Renal cortex interstitium (tissue), 15 donors: ENCODE results near the gene TRAPPC11. TPM values are rescaled to one million over a fixed set of nuclear protein-coding genes. Genes with fewer than 3 reads are reported as not detected.
"Not testable (repeated sequence)": the region's sequence is repeated elsewhere in the genome, so short reads cannot be mapped to it uniquely, and the experiment has no call there.

Experiments
- DNase-seq, 11 donors: peaks; one replicate each; pipeline ENCODE4 v3.0.0-alpha.2; 2013; ENCODE audit warnings: low read depth in 9 of 11, low spot score in 4 of 11; ENCODE audit errors: extremely low read depth in 1 of 11
- long read RNA-seq, 16 experiments: transcript quantifications; one replicate each; lab custom pipeline, GENCODE V29; 2026
- polyA plus RNA-seq, 3 donors: library from polyadenylated mRNA; unstranded; fragments of 120-200 nt; gene quantifications; one replicate each; pipeline ENCODE4 v1.2.1, GENCODE V29; 2013; ENCODE audit not compliant: insufficient read length in 3 of 3

The TRAPPC11 gene
- 10 to 100 TPM; 32.4 to 44.6 (median 42.1) TPM for polyA plus RNA-seq
- long read RNA-seq, donor 1, full-length matches to known transcripts, result 1 of 1 reads
- long read RNA-seq, donor 1, partial matches to known transcripts, result 0 of 1 reads
- long read RNA-seq, donor 1, other reads (novel, unspliced or antisense), result 0 of 1 reads
- long read RNA-seq, donor 2, full-length matches to known transcripts, result 3 of 3 reads
- long read RNA-seq, donor 2, partial matches to known transcripts, result 0 of 3 reads
- long read RNA-seq, donor 2, other reads (novel, unspliced or antisense), result 0 of 3 reads
- long read RNA-seq, donor 3, full-length matches to known transcripts, result 3 of 3 reads
- long read RNA-seq, donor 3, partial matches to known transcripts, result 0 of 3 reads
- long read RNA-seq, donor 3, other reads (novel, unspliced or antisense), result 0 of 3 reads
- long read RNA-seq, donor 4, partial matches to known transcripts, result 9 of 10 reads
- long read RNA-seq, donor 4, other reads (novel, unspliced or antisense), result 0 of 10 reads
- long read RNA-seq, donor 5, result 0 reads
- long read RNA-seq, donor 6, full-length matches to known transcripts, result 4 of 4 reads
- long read RNA-seq, donor 6, partial matches to known transcripts, result 0 of 4 reads
- long read RNA-seq, donor 6, other reads (novel, unspliced or antisense), result 0 of 4 reads
- long read RNA-seq, donor 7, full-length matches to known transcripts, result 4 of 10 reads
- long read RNA-seq, donor 7, partial matches to known transcripts, result 6 of 10 reads
- long read RNA-seq, donor 7, other reads (novel, unspliced or antisense), result 0 of 10 reads
- long read RNA-seq, donor 8, result 0 reads
- long read RNA-seq, donor 9, full-length matches to known transcripts, result 3 of 8 reads
- long read RNA-seq, donor 9, partial matches to known transcripts, result 5 of 8 reads
- long read RNA-seq, donor 9, other reads (novel, unspliced or antisense), result 0 of 8 reads
- long read RNA-seq, donor 10, full-length matches to known transcripts, result 1 of 1 reads
- long read RNA-seq, donor 10, partial matches to known transcripts, result 0 of 1 reads
- long read RNA-seq, donor 10, other reads (novel, unspliced or antisense), result 0 of 1 reads
- long read RNA-seq, donor 11, full-length matches to known transcripts, result 2 of 7 reads
- long read RNA-seq, donor 11, partial matches to known transcripts, result 5 of 7 reads
- long read RNA-seq, donor 11, other reads (novel, unspliced or antisense), result 0 of 7 reads
- long read RNA-seq, donor 12, partial matches to known transcripts, result 7 of 7 reads
- long read RNA-seq, donor 12, other reads (novel, unspliced or antisense), result 0 of 7 reads
- long read RNA-seq, donor 13, result 0 reads
- long read RNA-seq, donor 14, full-length matches to known transcripts, result 1 of 1 reads
- long read RNA-seq, donor 14, partial matches to known transcripts, result 0 of 1 reads
- long read RNA-seq, donor 14, other reads (novel, unspliced or antisense), result 0 of 1 reads
- long read RNA-seq, donor 15, result 0 reads
- long read RNA-seq, donor 16, full-length matches to known transcripts, result 6 of 20 reads
- long read RNA-seq, donor 16, partial matches to known transcripts, result 14 of 20 reads
- long read RNA-seq, donor 16, other reads (novel, unspliced or antisense), result 0 of 20 reads

- peak; percentile 91 to 99 (median 98) for DNase-seq
Observed at GRCh38 chr4:183659029-183659871, at the start of gene TRAPPC11, which contains the start of gene RWDD4. Gene TRAPPC11, plus strand, starts transcription at chr4:183659293. Its CDS starts 4,575 bp downstream, at chr4:183663868. Gene RWDD4, minus strand, starts transcription at chr4:183659185. Its CDS starts 233 bp downstream, at chr4:183658952.

GRCh38 chr4:183610033-183610432, 49.1 kb upstream of the TRAPPC11 start:
- no peak for DNase-seq

GRCh38 chr4:183610613-183611012, 48.5 kb upstream of the TRAPPC11 start:
- no peak for DNase-seq

DNA sequence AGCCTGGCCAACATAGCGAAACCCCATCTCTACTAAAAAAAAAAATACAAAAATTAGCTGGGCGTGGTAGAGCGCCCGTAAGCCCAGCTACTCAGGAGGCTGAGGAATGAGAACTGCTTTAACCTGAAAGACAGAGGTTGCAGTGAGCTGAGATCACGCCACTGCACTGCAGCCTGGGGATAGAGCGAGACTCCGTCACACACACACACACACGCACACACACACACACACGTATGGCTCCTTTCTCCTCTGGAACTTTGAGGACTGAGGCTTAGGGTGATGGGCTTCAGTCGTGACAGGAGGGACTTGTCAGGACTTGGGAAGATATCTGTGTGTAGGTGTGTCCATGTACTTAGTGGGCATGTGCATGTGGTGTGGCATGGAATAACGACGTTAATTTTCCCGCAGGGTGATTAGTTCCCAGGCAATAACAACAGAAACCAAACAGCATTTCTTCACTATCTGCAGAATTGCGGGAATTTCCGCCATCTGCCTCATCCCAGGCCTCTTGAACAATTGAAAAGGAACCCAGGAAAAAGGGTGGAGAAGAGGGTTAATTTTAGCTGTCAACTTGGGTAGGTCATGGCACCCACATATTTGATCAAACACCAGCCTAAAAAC, 47.8 kb upstream of the TRAPPC11 start:
- DNase-seq, result no peak

GRCh38 chr4:183612329-183613250, 46.5 kb upstream of the TRAPPC11 start:
- DNase-seq, result no peak

GRCh38 chr4:183617075-183617474, 42.0 kb upstream of the TRAPPC11 start:
- no peak for DNase-seq

DNA sequence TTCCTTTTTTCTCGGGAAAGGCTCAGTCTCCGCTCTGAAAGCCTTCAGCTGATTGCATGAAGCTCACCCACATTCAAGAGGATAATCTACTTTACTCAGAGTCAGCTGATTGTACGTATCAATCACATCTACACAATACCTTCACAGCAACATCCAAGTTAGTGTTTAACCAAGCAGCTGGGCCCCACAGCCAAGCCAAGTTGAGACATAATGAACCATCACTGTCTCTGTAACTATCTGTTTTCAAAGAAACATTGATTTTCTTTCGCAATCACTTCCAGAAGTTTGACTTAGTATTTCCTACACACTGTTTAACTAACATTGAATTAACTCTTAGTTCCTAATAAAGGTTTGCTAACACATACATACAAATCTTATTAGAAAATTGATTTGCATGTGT, 40.4 kb upstream of the TRAPPC11 start:
- no peak for DNase-seq

DNA sequence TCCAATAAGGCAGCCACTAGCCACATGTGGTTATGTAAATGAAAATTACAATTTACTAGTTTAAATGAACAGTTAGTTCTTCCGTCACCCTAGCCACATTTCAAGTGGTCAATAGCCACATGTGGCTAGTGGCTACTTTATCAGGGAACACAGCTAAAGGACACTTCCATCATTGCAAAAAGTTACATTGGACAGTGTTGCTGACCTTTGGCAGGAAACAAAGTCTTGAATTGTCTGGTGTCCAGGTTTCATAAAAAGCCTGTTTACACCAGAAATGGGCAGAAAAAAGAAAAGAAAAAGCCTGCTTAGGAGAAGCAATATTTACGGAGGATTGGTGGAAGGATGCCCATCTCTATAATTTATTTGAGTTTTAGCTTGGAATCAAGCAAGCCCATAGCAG, 38.7 kb upstream of the TRAPPC11 start:
- no peak for DNase-seq

- no peak for DNase-seq
Observed at GRCh38 chr4:183621875-183622274, 37.2 kb upstream of the TRAPPC11 start.

GRCh38 chr4:183624548-183624947, 34.5 kb upstream of the TRAPPC11 start:
- DNase-seq, result no peak

DNA sequence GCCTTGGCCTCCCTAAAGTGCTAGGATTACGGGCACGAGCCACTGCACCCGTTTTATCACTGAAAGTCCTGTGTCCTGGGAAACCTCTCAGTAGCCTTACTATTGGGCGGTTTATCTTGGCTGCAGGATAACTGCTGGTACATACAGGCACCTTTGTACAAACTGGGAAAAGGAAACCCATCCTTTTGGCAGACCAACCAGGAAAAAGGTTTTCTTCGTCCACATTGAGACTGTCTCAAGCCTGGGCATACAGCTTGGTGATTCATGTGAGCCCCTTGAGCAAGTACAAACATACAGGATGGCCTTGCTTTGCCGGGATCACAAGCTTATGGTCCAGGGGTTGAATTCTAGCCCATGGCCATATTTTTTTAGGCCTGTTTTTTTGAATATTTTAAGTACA, 32.9 kb upstream of the TRAPPC11 start:
- no peak for DNase-seq

- not testable (repeated sequence) for DNase-seq
Observed at GRCh38 chr4:183627286-183627685, 31.8 kb upstream of the TRAPPC11 start.

DNA sequence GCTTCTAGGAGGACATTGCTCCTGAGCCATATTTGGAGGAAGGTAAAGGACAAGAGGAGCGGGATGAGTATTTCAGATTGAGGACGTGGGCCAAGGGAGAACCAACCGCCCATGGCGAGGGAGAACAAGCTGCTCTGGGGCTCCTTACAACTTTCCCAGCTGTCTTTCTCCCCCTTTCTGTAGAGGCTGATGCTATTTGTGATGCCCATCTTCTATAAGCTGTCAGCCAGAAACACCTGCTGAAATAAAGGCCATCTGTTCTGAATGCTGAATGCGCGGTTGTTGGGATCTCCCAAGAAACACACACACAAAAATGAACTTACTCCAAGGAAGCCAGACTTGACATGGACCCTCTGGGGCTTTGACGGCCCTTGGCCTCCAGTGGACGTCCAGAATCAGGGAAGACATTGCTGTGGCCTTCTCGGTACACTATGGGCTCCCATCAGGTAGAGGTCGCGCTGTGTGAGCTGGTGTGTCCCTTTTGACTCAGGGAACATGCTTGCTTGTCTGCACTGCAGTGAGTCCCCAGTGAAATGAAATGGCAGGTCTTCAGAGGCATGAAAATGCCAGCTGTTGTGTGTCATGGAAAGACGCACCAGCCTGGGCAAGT, 31.0 kb upstream of the TRAPPC11 start:
- DNase-seq, result no peak

- no peak for DNase-seq
Observed at GRCh38 chr4:183631577-183632198, 27.4 kb upstream of the TRAPPC11 start.

- no peak for DNase-seq
Observed at GRCh38 chr4:183632689-183633088, 26.4 kb upstream of the TRAPPC11 start.
